ENCODE data around the gene TPH2.

DNA sequence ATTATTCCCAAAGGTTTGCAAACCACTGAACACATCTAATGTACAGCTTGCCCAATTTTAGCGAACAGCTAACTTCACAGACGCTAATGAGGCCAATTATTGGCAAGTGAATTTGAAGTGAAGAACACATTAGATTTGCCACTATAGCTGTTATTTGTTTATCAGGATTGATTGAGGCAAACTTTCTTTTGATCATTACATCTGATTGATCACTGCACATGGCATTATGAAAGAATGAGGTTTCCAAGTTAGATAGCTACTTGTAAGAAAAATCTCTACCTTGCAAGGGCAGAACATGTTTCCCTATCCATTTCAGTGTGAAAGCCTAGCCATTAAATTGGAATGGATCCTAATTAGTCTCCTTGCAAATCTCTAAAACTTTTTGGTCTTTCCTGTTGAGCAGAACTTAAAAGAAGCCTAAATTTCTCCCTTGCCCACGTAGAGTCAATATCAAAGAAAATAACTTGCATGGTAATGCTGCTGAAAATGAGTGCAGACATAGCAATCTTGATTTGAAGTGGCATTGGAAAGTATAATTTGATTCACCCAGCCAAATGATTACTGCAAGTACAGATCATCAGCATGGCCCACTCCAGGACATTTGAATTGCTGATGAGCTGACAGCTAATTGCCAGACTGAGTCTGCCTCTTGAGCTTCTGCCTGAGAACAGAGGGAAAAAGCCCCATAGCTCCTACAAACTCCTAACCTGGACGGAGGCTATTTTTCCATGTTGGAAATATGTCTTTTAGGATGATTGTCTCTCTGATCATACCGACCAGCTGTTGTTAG is 98.6 kb downstream of the TPH2 start:
- TF ChIP-seq POLR2AphosphoS5 (IDR thresholded peaks at IDR 0.05; ENCODE audit: low read depth, low read length) = no peak
- TF ChIP-seq TAF1 (IDR thresholded peaks at IDR 0.05; ENCODE audit: borderline replicate concordance, insufficient read depth, low read length) = no peak
- no peak for TF ChIP-seq SIN3A (IDR thresholded peaks at IDR 0.05; ENCODE audit: borderline replicate concordance, insufficient read depth, low read length)
- TF ChIP-seq FOXP2 (optimal IDR thresholded peaks at IDR 0.05; ENCODE audit: borderline replicate concordance, extremely low read depth, extremely low read length, insufficient read depth) = no peak
- TF ChIP-seq REST (IDR thresholded peaks at IDR 0.05; ENCODE audit: insufficient read depth in 1 of 2, low read depth in 2 of 2, low read length in 2 of 2) = no peak

Data from PFSK-1 (cell line).